Keratinocyte (primary cell): ENCODE results near the gene EFCAB6. TPM values are rescaled to one million over a fixed set of nuclear protein-coding genes. Genes with fewer than 3 reads are reported as not detected.

Experiments
- DNase-seq: peaks from one replicate; pipeline ENCODE4 v3.0.0-alpha.2; 2011; ENCODE audit warnings: low read depth, missing footprints, low spot score
- FAIRE-seq: peaks from 2 replicates; lab custom pipeline; 2011; peaks lifted over from hg19 to GRCh38; lab: Jason Lieb, UNC
- H2AFZ ChIP-seq: 2 replicates; pipeline ENCODE4 v1.6.0; 2012; ENCODE audit warnings: low read length, control low read depth, inconsistent platforms; ENCODE audit not compliant: control insufficient read depth
- H3K27ac ChIP-seq: 2 replicates; pipeline ENCODE4 v1.5.1; 2011; ENCODE audit warnings: low read length; ENCODE audit not compliant: control insufficient read depth, insufficient read depth
- H3K27me3 ChIP-seq: 3 replicates; pipeline ENCODE4 v1.6.0; 2011; ENCODE audit warnings: low read length; ENCODE audit not compliant: control insufficient read depth, insufficient read depth; ENCODE audit errors: extremely low read depth
- H3K36me3 ChIP-seq, 2 experiments: 2 replicates in 1 of 2; 3 replicates in 1 of 2; pipeline ENCODE4 v1.5.1; 2011; ENCODE audit warnings: low read length in 2 of 2, mild to moderate bottlenecking in 1 of 2; ENCODE audit not compliant: control insufficient read depth in 2 of 2, insufficient read depth in 2 of 2; ENCODE audit errors: extremely low read depth in 1 of 2
- H3K4me1 ChIP-seq: 3 replicates; pipeline ENCODE4 v1.5.1; 2011; ENCODE audit warnings: low read length; ENCODE audit not compliant: control insufficient read depth, insufficient read depth; ENCODE audit errors: extremely low read depth
- H3K4me2 ChIP-seq: 3 replicates; pipeline ENCODE4 v1.6.0; 2011; ENCODE audit warnings: low read depth, low read length; ENCODE audit not compliant: control insufficient read depth, insufficient read depth; ENCODE audit errors: extremely low read depth
- H3K4me3 ChIP-seq, 3 experiments: fragments of 200-600 bp in 1 of 3; sonication (generic) in 1 of 3; 2 replicates in 2 of 3; 3 replicates in 1 of 3; pipeline ENCODE4 v1.5.1; 2011 to 2016; ENCODE audit warnings: low read length in 3 of 3, mild to moderate bottlenecking in 3 of 3, control low read depth in 2 of 3, inconsistent platforms in 1 of 3, low read depth in 1 of 3, mixed read lengths in 1 of 3, mixed run types in 1 of 3, moderate library complexity in 1 of 3; ENCODE audit not compliant: control insufficient read depth in 2 of 3, insufficient read depth in 2 of 3; ENCODE audit errors: extremely low read depth in 1 of 3
- H3K79me2 ChIP-seq: 2 replicates; pipeline ENCODE4 v1.6.0; 2012; ENCODE audit warnings: low read length; ENCODE audit not compliant: control insufficient read depth, insufficient read depth
- H3K9ac ChIP-seq: 3 replicates; pipeline ENCODE4 v1.6.0; 2011; ENCODE audit warnings: low read length; ENCODE audit not compliant: control insufficient read depth, insufficient read depth; ENCODE audit errors: extremely low read depth
- H3K9me1 ChIP-seq: 3 replicates; pipeline ENCODE4 v1.6.0; 2011; ENCODE audit warnings: low read length; ENCODE audit not compliant: control insufficient read depth, insufficient read depth; ENCODE audit errors: extremely low read depth
- H3K9me3 ChIP-seq: 2 replicates; pipeline ENCODE4 v1.5.1; 2012; ENCODE audit warnings: low read depth, low read length; ENCODE audit not compliant: control insufficient read depth
- H4K20me1 ChIP-seq: 3 replicates; pipeline ENCODE4 v1.6.0; 2011; ENCODE audit warnings: low read length; ENCODE audit not compliant: control insufficient read depth, insufficient read depth; ENCODE audit errors: extremely low read depth
- CTCF ChIP-seq, 3 experiments: IDR thresholded peaks in 1 of 3; conservative IDR thresholded peaks in 1 of 3; optimal IDR thresholded peaks in 1 of 3; 2 replicates in 2 of 3; 3 replicates in 1 of 3; pipeline versions ENCODE3 to v1.5.1; 2011; ENCODE audit warnings: low read length in 3 of 3, mild to moderate bottlenecking in 3 of 3, moderate library complexity in 2 of 3, control low read depth in 1 of 3, inconsistent platforms in 1 of 3; ENCODE audit not compliant: insufficient read depth in 2 of 3; ENCODE audit errors: extremely low read depth in 1 of 3
- EZH2 ChIP-seq: IDR thresholded peaks from one replicate; pipeline ENCODE4 v1.6.1; 2012; ENCODE audit warnings: inconsistent platforms, mild to moderate bottlenecking, low read length, moderate library complexity
- dilution Hi-C: fragments of 300-500 bp; cut with MboI; formaldehyde crosslinking; loops from one replicate; pipeline ENCODE4 v1.7.0; 2020; ENCODE audit warnings: low sequenced_read_pairs; ENCODE audit not compliant: extremely low pct_ligation_motif_present
- polyA plus RNA-seq, 5 experiments: library from polyadenylated mRNA; depleted of rRNA in 3 of 5; stranded (reverse) in 3 of 5; stranded (forward) in 1 of 5; unstranded in 1 of 5; fragments of >200 nt; gene quantifications; 1 replicate in 1 of 5; 2 replicates in 3 of 5; 3 replicates in 1 of 5; pipeline versions ENCODE4 v1.2.1 to v1.2.3, GENCODE V29; 2011 to 2012; ENCODE audit warnings: missing spikeins in 2 of 5, low read depth in 1 of 5, low replicate concordance in 1 of 5

The EFCAB6 gene
- polyA plus RNA-seq, 1 donor (not counting 4 experiments of a cell fraction or from before 2014, with no cell fraction given) = 0.18 TPM

GRCh38 chr22:43628250-43628649 lies 183.9 kb downstream of the EFCAB6 start:
- H3K9me3 ChIP-seq = no peaks in the 10 kb centered on the region
- H3K4me3 ChIP-seq = no peak overlapping the region
- H3K9ac ChIP-seq = no peak overlapping the region
- H3K36me3 ChIP-seq = no peaks in the 10 kb centered on the region
- H2AFZ ChIP-seq = no peak overlapping the region
- no peaks in the 10 kb centered on the region for H3K79me2 ChIP-seq
- TF ChIP-seq EZH2 = no peak
- TF ChIP-seq CTCF (optimal IDR thresholded peaks at IDR 0.05 in 1 of 3, IDR thresholded peaks at IDR 0.05 in 1 of 3, conservative IDR thresholded peaks at IDR 0.05 in 1 of 3; ENCODE audit: extremely low read depth in 1 of 3, insufficient read depth in 2 of 3, low read length in 3 of 3) = no peak
- no peaks in the 10 kb centered on the region for H3K27me3 ChIP-seq
- FAIRE-seq (no peak), DNase-seq (no peak)
- H3K27ac ChIP-seq = no peak overlapping the region
- no peaks in the 10 kb centered on the region for H4K20me1 ChIP-seq
- H3K9me1 ChIP-seq = no peaks in the 10 kb centered on the region
- H3K4me1 ChIP-seq = no peaks in the 10 kb centered on the region
- dilution Hi-C loops = no loop called here
- H3K4me2 ChIP-seq = no peak overlapping the region

GRCh38 chr22:43627485-43628213 lies 184.5 kb downstream of the EFCAB6 start:
- Histone ChIP-seq H3K36me3 (no peaks in the 10 kb centered on the region), H3K4me1 (no peaks in the 10 kb centered on the region), H3K27me3 (no peaks in the 10 kb centered on the region), H4K20me1 (no peaks in the 10 kb centered on the region), H3K4me3 (no peak overlapping the region), H3K79me2 (no peaks in the 10 kb centered on the region), H3K9me1 (no peaks in the 10 kb centered on the region), H3K9me3 (no peaks in the 10 kb centered on the region), H3K9ac (no peak overlapping the region), H2AFZ (no peak overlapping the region), H3K27ac (no peak overlapping the region), H3K4me2 (no peak overlapping the region)
- TF ChIP-seq EZH2 = no peak
- TF ChIP-seq CTCF (optimal IDR thresholded peaks at IDR 0.05 in 1 of 3, IDR thresholded peaks at IDR 0.05 in 1 of 3, conservative IDR thresholded peaks at IDR 0.05 in 1 of 3; ENCODE audit: extremely low read depth in 1 of 3, insufficient read depth in 2 of 3, low read length in 3 of 3) = no peak
- no peak for DNase-seq
- no peak for FAIRE-seq
- dilution Hi-C loops = no loop called here
